COLO668 (cell line): Measurements from ENCODE around the gene PDCD6IP.
"Not testable (repeated sequence)": the region's sequence is repeated elsewhere in the genome, so short reads cannot be mapped to it uniquely, and the experiment has no call there.

Source experiments
- DNase-seq: peaks from one replicate; lab custom pipeline; 2025; ENCODE audit not compliant: unreplicated experiment; lab: John Stamatoyannopoulos, UW

The PDCD6IP gene

GRCh38 chr3:33798418-33799201 lies at the start of gene PDCD6IP:
TSS of gene PDCD6IP (plus strand) at chr3:33798630. CDS start at chr3:33798729, 99 bp downstream.
- DNase-seq: peak; percentile 85

GRCh38 chr3:33749546-33750210 lies 48.8 kb upstream of the PDCD6IP start:
- no peak for DNase-seq

DNA sequence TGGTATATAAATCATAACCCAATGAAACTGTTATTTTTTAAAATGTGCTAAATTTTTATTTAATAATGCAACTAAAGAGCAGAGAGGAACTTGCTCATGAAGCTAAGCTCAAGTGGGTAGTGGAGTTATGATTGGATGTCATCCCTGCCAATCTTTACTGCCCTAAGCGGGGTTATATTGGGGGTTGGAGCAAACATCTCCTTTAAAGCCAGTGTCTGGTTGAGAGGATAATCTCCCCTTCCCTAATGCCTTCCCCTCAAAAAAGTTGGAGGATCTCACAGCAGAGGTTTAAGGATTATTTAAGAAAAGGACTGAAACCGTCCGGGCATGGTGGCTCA lies 48.2 kb upstream of the PDCD6IP start:
- DNase-seq: no peak

GRCh38 chr3:33751336-33751735 lies 47.1 kb upstream of the PDCD6IP start:
- no peak for DNase-seq

DNA sequence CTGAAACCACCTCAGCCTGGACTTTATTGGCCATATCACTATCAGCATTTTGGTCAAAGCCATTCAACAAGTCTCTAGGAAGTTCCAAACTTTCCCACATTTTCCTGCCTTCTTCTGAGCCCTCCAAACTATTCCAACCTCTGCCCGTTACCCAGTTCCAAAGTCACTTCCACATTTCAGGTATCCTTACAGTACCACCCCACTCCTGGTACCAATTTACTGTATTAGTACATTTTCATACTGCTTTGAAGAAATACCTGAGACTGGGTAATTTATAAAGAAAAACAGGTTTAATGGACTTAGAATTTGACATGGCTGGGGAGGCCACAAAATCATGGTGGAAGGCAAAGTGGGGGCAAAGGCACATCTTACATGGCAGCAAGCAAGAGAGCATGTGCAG lies 44.0 kb upstream of the PDCD6IP start:
- DNase-seq: not testable (repeated sequence)

DNA sequence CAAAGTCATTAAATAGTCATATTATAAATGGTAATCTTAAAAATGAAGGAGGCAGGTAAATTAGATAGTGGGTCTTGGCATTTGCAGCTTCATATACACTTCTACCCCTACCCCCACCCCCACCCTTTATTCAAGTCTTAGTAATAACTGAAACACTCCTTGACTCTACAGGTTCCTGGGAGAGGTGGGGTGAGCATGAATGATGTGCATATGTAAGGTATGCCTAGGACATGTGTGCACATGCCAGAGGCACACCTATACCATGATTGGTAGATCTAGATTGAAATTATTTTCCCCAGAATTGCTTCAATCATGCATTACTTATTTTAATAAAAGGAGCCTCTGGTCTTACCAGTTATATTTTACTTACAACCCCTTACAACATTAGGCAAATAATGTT lies 40.1 kb upstream of the PDCD6IP start:
- no peak for DNase-seq

GRCh38 chr3:33758864-33759263 lies 39.6 kb upstream of the PDCD6IP start:
- no peak for DNase-seq

- no peak for DNase-seq
Measured at GRCh38 chr3:33768578-33769330, 29.7 kb upstream of the PDCD6IP start.

GRCh38 chr3:33773637-33774036 lies 24.8 kb upstream of the PDCD6IP start:
- DNase-seq: no peak

- DNase-seq: no peak
Measured at GRCh38 chr3:33775363-33775762, 23.1 kb upstream of the PDCD6IP start.

- DNase-seq: no peak
Measured at GRCh38 chr3:33777996-33778395, 20.4 kb upstream of the PDCD6IP start.

GRCh38 chr3:33779751-33780150 lies 18.7 kb upstream of the PDCD6IP start:
- DNase-seq: no peak

DNA sequence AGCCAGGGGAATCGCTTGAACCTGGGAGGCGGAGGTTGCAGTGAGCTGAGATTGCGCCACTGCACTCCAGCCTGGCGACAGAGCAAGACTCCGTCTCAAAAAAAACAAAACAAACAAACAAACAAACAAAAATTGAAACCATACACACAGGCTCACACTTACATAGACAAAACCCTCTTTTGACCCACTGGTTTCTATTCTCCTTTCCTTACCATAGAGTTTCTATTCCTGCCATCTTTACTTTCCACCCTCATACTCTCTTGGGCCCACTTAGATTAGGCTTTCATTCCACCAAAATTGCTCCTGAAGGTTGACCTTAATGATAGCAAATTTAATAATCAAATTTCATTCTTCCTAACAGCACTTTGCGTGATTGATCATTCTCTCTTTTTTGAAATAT lies 17.0 kb upstream of the PDCD6IP start:
- not testable (repeated sequence) for DNase-seq

- DNase-seq: no peak
Measured at GRCh38 chr3:33786565-33787327, 11.7 kb upstream of the PDCD6IP start.

DNA sequence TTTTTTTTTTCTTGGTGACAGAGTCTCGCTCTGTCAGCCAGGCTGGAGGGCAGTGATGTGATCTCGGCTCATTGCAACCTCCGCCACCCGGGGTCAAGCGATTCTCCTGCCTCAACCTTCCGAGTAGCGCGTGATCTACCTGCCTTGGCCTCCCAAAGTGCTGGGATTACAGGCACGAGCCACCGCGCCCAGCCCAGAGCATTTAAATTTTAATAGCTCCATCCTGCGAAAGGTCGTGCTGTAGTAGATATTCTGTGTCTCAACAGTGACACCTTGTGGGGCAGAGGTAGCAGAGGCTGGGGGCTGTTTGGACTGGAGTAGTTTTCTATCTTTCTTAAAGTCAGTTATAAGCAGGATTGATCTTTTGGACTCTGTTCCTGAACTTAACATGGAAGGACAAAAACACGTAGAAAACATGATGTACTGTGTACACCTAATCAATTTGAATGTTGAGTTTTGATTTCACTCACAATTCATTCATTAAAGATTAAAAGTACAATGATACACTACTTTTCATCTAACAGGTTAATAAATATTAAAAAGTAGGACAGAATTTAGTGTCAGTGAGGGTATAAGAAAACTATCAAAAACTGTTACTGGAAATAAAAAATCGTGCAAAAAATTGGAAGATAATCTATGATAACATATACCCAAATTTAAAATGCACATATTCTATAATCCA lies 11.0 kb upstream of the PDCD6IP start:
- DNase-seq: peak; percentile 24

DNA sequence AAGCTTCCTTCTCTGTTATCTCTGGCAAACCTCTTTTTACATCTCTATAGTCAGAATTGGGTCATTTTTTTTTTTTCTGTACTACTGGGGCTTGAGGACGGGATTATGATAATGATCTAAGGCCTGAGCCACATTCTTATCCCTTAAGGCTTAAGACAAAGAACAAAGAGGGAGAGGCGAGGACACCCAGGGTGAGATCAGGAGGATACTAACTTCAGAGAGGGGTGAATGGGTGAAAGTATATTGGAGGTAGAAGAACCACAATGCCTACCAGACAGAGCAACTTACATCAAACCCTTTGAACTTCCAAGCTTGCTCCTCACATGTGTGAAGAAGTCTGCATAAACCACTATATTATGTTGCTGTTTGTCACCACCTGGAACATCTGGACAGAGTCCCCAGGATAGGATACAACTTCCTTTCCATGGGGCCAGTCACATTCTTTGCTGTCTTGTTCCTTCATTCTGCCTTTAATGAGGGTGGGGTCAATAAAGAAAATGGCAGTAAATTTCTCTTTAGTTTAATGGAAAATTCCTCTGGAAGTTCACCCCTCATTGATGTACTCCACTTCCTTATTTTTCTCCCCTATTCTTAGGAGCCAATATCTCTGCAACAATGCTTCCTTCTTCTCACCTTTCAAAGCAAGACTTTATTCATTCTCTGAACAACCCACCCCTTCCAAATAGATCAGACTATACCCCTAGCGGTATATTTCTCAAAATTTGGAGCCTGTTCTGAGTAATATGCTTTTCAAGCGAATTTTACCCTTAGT lies 9.1 kb upstream of the PDCD6IP start:
- no peak for DNase-seq

- no peak for DNase-seq
Measured at GRCh38 chr3:33790091-33790490, 8.3 kb upstream of the PDCD6IP start.

DNA sequence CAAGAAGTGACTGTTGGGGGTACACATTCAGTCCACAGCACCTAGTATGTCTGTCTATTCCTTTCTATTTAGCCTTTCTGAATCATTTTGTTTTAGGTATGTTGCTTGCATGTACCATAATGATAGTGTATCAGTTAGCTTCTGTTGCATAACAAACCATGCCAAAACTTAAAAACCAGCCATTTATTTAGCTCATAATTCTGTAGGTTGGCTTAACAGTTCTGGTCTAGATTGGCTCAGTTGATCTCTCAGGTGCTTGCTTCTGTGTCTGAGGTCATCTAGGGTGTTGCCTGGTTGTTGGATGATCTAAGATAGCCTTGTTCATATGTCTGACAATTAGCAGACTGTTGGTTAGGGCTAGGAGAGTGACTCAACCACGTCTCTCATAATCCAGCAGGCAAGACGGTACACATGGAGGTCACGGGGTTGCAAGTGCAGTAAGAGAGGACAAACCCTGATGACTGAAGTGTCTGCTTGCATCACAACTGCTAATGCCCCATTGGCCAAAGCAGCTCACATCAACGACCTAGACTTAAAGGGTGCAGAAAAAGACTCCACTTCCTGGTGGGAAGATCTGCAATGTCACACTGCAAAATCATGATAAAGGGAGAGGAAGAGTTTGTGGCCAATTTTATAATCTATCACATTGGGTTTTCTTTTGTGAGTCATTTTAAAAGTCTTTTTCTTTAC lies 6.8 kb upstream of the PDCD6IP start:
- no peak for DNase-seq

DNA sequence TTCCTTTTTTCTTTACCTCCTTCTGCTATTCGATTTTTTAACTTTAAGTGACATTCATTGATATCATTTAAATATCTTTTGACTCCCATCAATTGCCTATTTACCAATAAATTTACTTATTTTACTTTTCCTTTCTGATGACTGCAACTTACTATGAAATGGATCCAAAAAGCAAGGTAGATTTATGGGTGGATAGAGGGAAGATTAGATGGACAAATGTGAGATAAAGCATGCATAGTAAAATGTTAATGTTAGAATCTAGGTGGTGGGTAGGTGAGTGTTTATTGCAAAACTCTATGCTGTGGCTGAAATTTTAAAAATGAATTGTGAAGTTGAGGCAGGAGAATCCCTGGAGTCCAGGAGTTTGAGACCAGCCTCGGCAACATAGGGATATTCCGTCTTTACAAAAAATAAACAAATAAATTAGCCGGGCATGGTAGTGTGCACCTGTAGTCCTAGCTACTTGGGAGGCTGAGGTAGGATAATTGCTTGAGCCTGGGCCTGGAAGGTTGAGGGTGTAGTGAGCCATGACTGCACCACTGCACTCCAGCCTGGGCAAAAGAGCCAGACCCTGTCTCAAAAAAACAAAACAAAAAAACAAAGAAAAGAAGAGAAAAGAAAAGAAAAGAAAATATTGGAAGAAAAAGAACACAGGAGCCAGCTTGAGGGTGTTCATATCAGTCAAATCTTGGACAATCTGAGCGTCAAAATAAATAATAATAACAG lies 6.1 kb upstream of the PDCD6IP start:
- no peak for DNase-seq
